Measurements from ENCODE around the gene ERBB3.

DNA sequence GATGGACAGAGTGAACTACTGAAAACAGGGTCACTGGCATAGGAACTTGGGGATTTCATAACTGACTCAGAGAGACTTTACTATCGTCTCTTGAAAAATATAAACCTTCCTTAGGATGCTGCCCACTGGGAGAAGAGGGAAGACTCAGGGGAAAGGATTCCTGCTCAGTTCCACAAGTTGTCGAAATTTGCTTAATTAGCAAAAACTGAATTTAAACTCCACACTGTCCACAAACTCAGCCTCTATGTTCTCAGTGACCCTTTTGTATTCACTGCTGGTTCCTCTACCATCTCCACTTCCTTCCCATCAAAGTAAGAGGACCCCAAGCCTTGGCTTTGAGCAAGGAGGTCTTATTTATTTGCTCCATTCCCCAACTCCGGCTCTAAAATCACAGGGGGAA is 65.3 kb downstream of the ERBB3 start:
- no peak for TF ChIP-seq CTCF (IDR thresholded peaks at IDR 0.05)
- no peak for TF ChIP-seq POLR2AphosphoS5 (IDR thresholded peaks at IDR 0.05)
- TF ChIP-seq POLR2A (IDR thresholded peaks at IDR 0.05): no peak

Data from breast epithelium (tissue), 3 donors.